ENCODE data around the gene RAB6D.
"Not testable (repeated sequence)": the region's sequence is repeated elsewhere in the genome, so short reads cannot be mapped to it uniquely, and the experiment has no call there.

RAB6D gene

GRCh38 chr2:131363703-131364186, at the start of gene RAB6D:
TSS of gene RAB6D (minus strand) at chr2:131364168. CDS start at chr2:131363720, 448 bp downstream.
- DNase-seq = not testable (repeated sequence)

GRCh38 chr2:131413148-131413747, 49.3 kb upstream of the RAB6D start:
- peak; percentile 18 for DNase-seq

- DNase-seq = no peak
Observed at GRCh38 chr2:131410173-131410572, 46.2 kb upstream of the RAB6D start.

- DNase-seq = no peak
Observed at GRCh38 chr2:131408778-131409177, 44.8 kb upstream of the RAB6D start.

- no peak for DNase-seq
Observed at GRCh38 chr2:131408207-131408606, 44.2 kb upstream of the RAB6D start.

GRCh38 chr2:131404753-131405152, 40.8 kb upstream of the RAB6D start:
- no peak for DNase-seq

GRCh38 chr2:131402320-131403039, 38.5 kb upstream of the RAB6D start:
- no peak for DNase-seq

- no peak for DNase-seq
Observed at GRCh38 chr2:131400849-131401248, 36.9 kb upstream of the RAB6D start.

- not testable (repeated sequence) for DNase-seq
Observed at GRCh38 chr2:131400441-131400840, 36.5 kb upstream of the RAB6D start.

GRCh38 chr2:131396209-131396608, 32.2 kb upstream of the RAB6D start:
- DNase-seq = not testable (repeated sequence)

GRCh38 chr2:131395024-131395645, 31.2 kb upstream of the RAB6D start:
- not testable (repeated sequence) for DNase-seq

- DNase-seq = no peak
Observed at GRCh38 chr2:131394147-131394931, 30.4 kb upstream of the RAB6D start.

GRCh38 chr2:131391953-131392352, 28.0 kb upstream of the RAB6D start:
- not testable (repeated sequence) for DNase-seq

- DNase-seq = not testable (repeated sequence)
Observed at GRCh38 chr2:131391471-131391870, 27.5 kb upstream of the RAB6D start.

GRCh38 chr2:131390495-131391130, 26.6 kb upstream of the RAB6D start:
- not testable (repeated sequence) for DNase-seq

- no peak for DNase-seq
Observed at GRCh38 chr2:131389657-131390056, 25.7 kb upstream of the RAB6D start.

GRCh38 chr2:131388834-131389233, 24.9 kb upstream of the RAB6D start:
- DNase-seq = not testable (repeated sequence)

- DNase-seq = not testable (repeated sequence)
Observed at GRCh38 chr2:131373111-131373510, 9.1 kb upstream of the RAB6D start.

- DNase-seq = no peak
Observed at GRCh38 chr2:131369954-131370353, 6.0 kb upstream of the RAB6D start.

GRCh38 chr2:131368493-131369066, 4.6 kb upstream of the RAB6D start:
- DNase-seq = not testable (repeated sequence)

- DNase-seq = no peak
Observed at GRCh38 chr2:131367352-131367751, 3.4 kb upstream of the RAB6D start.

GRCh38 chr2:131366643-131367042, 2.7 kb upstream of the RAB6D start:
- no peak for DNase-seq

Data from CD4-positive, alpha-beta T cell treated with Interleukin-6 for 4 hours (primary cell).